ENCODE results near the gene CAMTA2.
"Not testable (repeated sequence)": the region's sequence is repeated elsewhere in the genome, so short reads cannot be mapped to it uniquely, and the experiment has no call there.

The CAMTA2 gene

GRCh38 chr17:4937553-4937952 is 49.9 kb downstream of the CAMTA2 start:
- H3K9me3 ChIP-seq (replicated peaks in 1 of 11) = no peaks in the 10 kb centered on the region
- TF ChIP-seq Cebpa-rat (IDR thresholded peaks at IDR 0.05) = no peak
- H3K27me3 ChIP-seq = no peaks in the 10 kb centered on the region
- peaks cover 35 to 51% (median 42%) of the 10 kb centered on the region in 11 experiments for H3K36me3 ChIP-seq
- H3K4me1 ChIP-seq = peaks cover 46 to 81% (median 69%) of the 10 kb centered on the region in 10 experiments
- H3K4me3 ChIP-seq = 0 out of 20 replicates have a peak overlapping the region, but pooled peaks of 1 of the 10 experiments have one; percentile 100
- H3K27ac ChIP-seq = 0 out of 22 replicates have a peak overlapping the region, but pooled peaks of 1 of the 11 experiments have one; percentile 10
- H3K4me2 ChIP-seq = peak overlapping the region in 9 of 11 experiments; percentile 94 to 100 (median 97); a peak in 9 of 22 replicates
- peaks cover 3 to 63% (median 23%) of the 10 kb centered on the region in 11 experiments; a peak in 21 of 22 replicates for H4K20me1 ChIP-seq
- peak overlapping the region; percentile 9 to 100 (median 99); a peak in 20 of 22 replicates for H3K9ac ChIP-seq

- H3K9me3 ChIP-seq (replicated peaks in 1 of 11) = no peaks in the 10 kb centered on the region
- H3K27me3 ChIP-seq = no peaks in the 10 kb centered on the region
- H4K20me1 ChIP-seq = peaks cover 0 to 52% (median 13%) of the 10 kb centered on the region in 11 experiments; a peak in 14 of 22 replicates
- peaks cover 28 to 40% (median 36%) of the 10 kb centered on the region in 11 experiments for H3K36me3 ChIP-seq
- no peak for TF ChIP-seq Cebpa-rat (IDR thresholded peaks at IDR 0.05)
- no peak overlapping the region for H3K27ac ChIP-seq
- H3K4me2 ChIP-seq = peak overlapping the region in 1 of 11 experiments; percentile 97; a peak in 1 of 22 replicates
- H3K4me1 ChIP-seq = peaks cover 43 to 80% (median 67%) of the 10 kb centered on the region in 10 experiments
- no peak overlapping the region for H3K4me3 ChIP-seq
- H3K9ac ChIP-seq = peak overlapping the region in 9 of 11 experiments; percentile 29 to 100 (median 99); a peak in 9 of 22 replicates
These were observed 51.0 kb downstream of the CAMTA2 start for GRCh38 chr17:4936436-4936835.

GRCh38 chr17:4935650-4936049 is 51.8 kb downstream of the CAMTA2 start:
- Histone ChIP-seq H3K4me1 (peaks cover 40 to 75% (median 64%) of the 10 kb centered on the region in 10 experiments), H3K4me2 (no peak overlapping the region), H3K9ac (peak overlapping the region in 1 of 11 experiments; percentile 15; a peak in 2 of 22 replicates), H3K9me3 (replicated peaks in 1 of 11) (no peaks in the 10 kb centered on the region), H3K27me3 (no peaks in the 10 kb centered on the region), H3K27ac (no peak overlapping the region), H3K4me3 (no peak overlapping the region), H4K20me1 (peaks cover 0 to 44% (median 13%) of the 10 kb centered on the region in 11 experiments; a peak in 12 of 22 replicates), H3K36me3 (peaks cover 28 to 47% (median 36%) of the 10 kb centered on the region in 11 experiments)
- no peak for TF ChIP-seq Cebpa-rat (IDR thresholded peaks at IDR 0.05)

GRCh38 chr17:4934173-4934979 is 53.1 kb downstream of the CAMTA2 start:
- H4K20me1 ChIP-seq = peaks cover 0 to 43% (median 13%) of the 10 kb centered on the region in 11 experiments; a peak in 12 of 22 replicates
- peaks cover 28 to 56% (median 41%) of the 10 kb centered on the region in 11 experiments for H3K36me3 ChIP-seq
- TF ChIP-seq Cebpa-rat (IDR thresholded peaks at IDR 0.05) = no peak
- no peaks in the 10 kb centered on the region for H3K27me3 ChIP-seq
- peaks cover 40 to 75% (median 65%) of the 10 kb centered on the region in 10 experiments for H3K4me1 ChIP-seq
- H3K9me3 ChIP-seq (replicated peaks in 1 of 11) = no peaks in the 10 kb centered on the region
- H3K9ac ChIP-seq = peak overlapping the region; percentile 16 to 70 (median 48); a peak in 14 of 22 replicates
- H3K4me3 ChIP-seq = no peak overlapping the region
- H3K27ac ChIP-seq = peak overlapping the region in 9 of 11 experiments; percentile 2 to 50 (median 36); a peak in 11 of 22 replicates
- peak overlapping the region; percentile 70 to 91 (median 82) for H3K4me2 ChIP-seq

- no peaks in the 10 kb centered on the region for H3K27me3 ChIP-seq
- peak overlapping the region; percentile 70 to 91 (median 82); a peak in 21 of 22 replicates for H3K4me2 ChIP-seq
- peak overlapping the region in 7 of 11 experiments; percentile 16 to 70 (median 53); a peak in 9 of 22 replicates for H3K9ac ChIP-seq
- peaks cover 28 to 61% (median 42%) of the 10 kb centered on the region in 11 experiments for H3K36me3 ChIP-seq
- peaks cover 0 to 40% (median 10%) of the 10 kb centered on the region in 11 experiments; a peak in 12 of 22 replicates for H4K20me1 ChIP-seq
- no peak for TF ChIP-seq Cebpa-rat (IDR thresholded peaks at IDR 0.05)
- no peak overlapping the region for H3K4me3 ChIP-seq
- peaks cover 34 to 70% (median 59%) of the 10 kb centered on the region in 10 experiments for H3K4me1 ChIP-seq
- peak overlapping the region in 6 of 11 experiments; percentile 2 to 50 (median 38); a peak in 6 of 22 replicates for H3K27ac ChIP-seq
- H3K9me3 ChIP-seq (replicated peaks in 1 of 11) = no peaks in the 10 kb centered on the region
These were observed 53.8 kb downstream of the CAMTA2 start for GRCh38 chr17:4933646-4934045.

- Histone ChIP-seq H3K9ac (no peak overlapping the region), H4K20me1 (peaks cover 0 to 31% (median 5%) of the 10 kb centered on the region in 11 experiments; a peak in 8 of 22 replicates), H3K4me3 (no peak overlapping the region), H3K27me3 (no peaks in the 10 kb centered on the region), H3K4me2 (peak overlapping the region in 6 of 11 experiments; percentile 3 to 51 (median 22); a peak in 6 of 22 replicates), H3K9me3 (replicated peaks in 1 of 11) (no peaks in the 10 kb centered on the region), H3K4me1 (peaks cover 25 to 63% (median 50%) of the 10 kb centered on the region in 10 experiments), H3K36me3 (peaks cover 22 to 54% (median 34%) of the 10 kb centered on the region in 11 experiments), H3K27ac (no peak overlapping the region)
- no peak for TF ChIP-seq Cebpa-rat (IDR thresholded peaks at IDR 0.05)
These were observed 54.7 kb downstream of the CAMTA2 start for GRCh38 chr17:4932756-4933155.

- no peak for TF ChIP-seq Cebpa-rat (IDR thresholded peaks at IDR 0.05)
- peak within 1 kb of the TSS in 1 of 11 experiments; percentile 44; a peak in 1 of 22 replicates for H3K27ac ChIP-seq
These were observed 55.5 kb downstream of the CAMTA2 start, which contains the start of gene GP1BA for GRCh38 chr17:4931963-4932362. TSS of gene GP1BA (plus strand) at chr17:4932277. CDS start at chr17:4932605, 328 bp downstream.

GRCh38 chr17:4928881-4929280 is 58.6 kb downstream of the CAMTA2 start:
- no peak overlapping the region for H3K4me2 ChIP-seq
- H3K4me1 ChIP-seq = peaks cover 11 to 50% (median 23%) of the 10 kb centered on the region in 10 experiments
- TF ChIP-seq Cebpa-rat (IDR thresholded peaks at IDR 0.05) = no peak
- peaks cover 0 to 5% (median 0%) of the 10 kb centered on the region in 11 experiments; a peak in 2 of 22 replicates for H4K20me1 ChIP-seq
- no peak overlapping the region for H3K9ac ChIP-seq
- H3K4me3 ChIP-seq = no peak overlapping the region
- H3K27ac ChIP-seq = no peak overlapping the region
- no peaks in the 10 kb centered on the region for H3K9me3 ChIP-seq (replicated peaks in 1 of 11)
- no peaks in the 10 kb centered on the region for H3K27me3 ChIP-seq
- peaks cover 0 to 26% (median 9%) of the 10 kb centered on the region in 11 experiments; a peak in 15 of 22 replicates for H3K36me3 ChIP-seq

More at GRCh38 chr17:4931963-4932362, 55.5 kb downstream of the CAMTA2 start, which contains the start of gene GP1BA:
- Histone ChIP-seq H3K36me3 (peaks cover 14 to 46% (median 26%) of the 10 kb centered on the region in 11 experiments), H4K20me1 (peaks cover 0 to 26% (median 5%) of the 10 kb centered on the region in 11 experiments; a peak in 8 of 22 replicates), H3K4me3 (no peak within 1 kb of the TSS), H3K9me3 (replicated peaks in 1 of 11) (no peaks in the 10 kb centered on the region), H3K27me3 (no peaks in the 10 kb centered on the region), H3K9ac (peak within 1 kb of the TSS in 1 of 11 experiments; percentile 13; a peak in 1 of 22 replicates), H3K4me2 (peak within 1 kb of the TSS; percentile 31 to 70 (median 51); a peak in 21 of 22 replicates), H3K4me1 (peaks cover 21 to 63% (median 42%) of the 10 kb centered on the region in 10 experiments)

GRCh38 chr17:4926577-4927335 is 60.7 kb downstream of the CAMTA2 start:
- H3K4me3 ChIP-seq; H3K27me3 ChIP-seq; H3K9me3 ChIP-seq (replicated peaks in 1 of 11); H4K20me1 ChIP-seq: not testable (repeated sequence)
- Histone ChIP-seq H3K36me3 (peaks cover 0 to 26% (median 9%) of the 10 kb centered on the region in 11 experiments; a peak in 15 of 22 replicates), H3K9ac (peak overlapping the region in 1 of 11 experiments; percentile 1; a peak in 1 of 22 replicates), H3K4me2 (peak overlapping the region in 3 of 11 experiments; percentile 26 to 68 (median 64); a peak in 6 of 22 replicates), H3K27ac (0 out of 22 replicates have a peak overlapping the region, but pooled peaks of 1 of the 11 experiments have one; percentile 10), H3K4me1 (peaks cover 4 to 32% (median 5%) of the 10 kb centered on the region in 10 experiments)
